NCI-H2107 (cell line): ENCODE measurements around the gene LRRC14B.

Source experiments
- DNase-seq: peaks from one replicate; lab custom pipeline; 2025; lab: John Stamatoyannopoulos, UW

Gene LRRC14B

GRCh38 chr5:191036-191948 lies at the start of gene LRRC14B:
TSS of gene LRRC14B (plus strand) at chr5:191495. CDS start at chr5:191539, 44 bp downstream.
- peak; percentile 20 for DNase-seq

- DNase-seq: no peak
These were observed 49.5 kb upstream of the LRRC14B start for GRCh38 chr5:141761-142160.

GRCh38 chr5:142246-142810 lies 49.0 kb upstream of the LRRC14B start:
- no peak for DNase-seq

- DNase-seq: no peak
These were observed 48.3 kb upstream of the LRRC14B start for GRCh38 chr5:143041-143440.

GRCh38 chr5:144941-145340 lies 46.4 kb upstream of the LRRC14B start:
- DNase-seq: no peak

GRCh38 chr5:145585-146323 lies 45.5 kb upstream of the LRRC14B start:
- DNase-seq: no peak

- DNase-seq: no peak
These were observed 43.5 kb upstream of the LRRC14B start for GRCh38 chr5:147751-148150.

GRCh38 chr5:149745-150485 lies 41.4 kb upstream of the LRRC14B start:
- DNase-seq: no peak

- DNase-seq: no peak
These were observed 40.5 kb upstream of the LRRC14B start for GRCh38 chr5:150746-151145.

GRCh38 chr5:152077-152476 lies 39.2 kb upstream of the LRRC14B start:
- no peak for DNase-seq

GRCh38 chr5:153256-153655 lies 38.0 kb upstream of the LRRC14B start:
- DNase-seq: no peak

GRCh38 chr5:154236-154635 lies 37.1 kb upstream of the LRRC14B start:
- DNase-seq: no peak

GRCh38 chr5:154826-155225 lies 36.5 kb upstream of the LRRC14B start:
- DNase-seq: no peak

- no peak for DNase-seq
These were observed 35.5 kb upstream of the LRRC14B start for GRCh38 chr5:155651-156410.

- no peak for DNase-seq
These were observed 34.8 kb upstream of the LRRC14B start for GRCh38 chr5:156411-157072.

GRCh38 chr5:157126-157715 lies 34.1 kb upstream of the LRRC14B start:
- no peak for DNase-seq

- no peak for DNase-seq
These were observed 33.5 kb upstream of the LRRC14B start for GRCh38 chr5:157801-158200.

- no peak for DNase-seq
These were observed 32.4 kb upstream of the LRRC14B start for GRCh38 chr5:158807-159447.

GRCh38 chr5:159448-160172 lies 31.7 kb upstream of the LRRC14B start:
- no peak for DNase-seq
